Activated T-cell treated with anti-CD3 and anti-CD28 coated beads for 24 hours (primary cell): ENCODE results near the gene CAPN5.

Experiments used
- DNase-seq: peaks from one replicate; pipeline ENCODE4 v3.0.0-alpha.2; 2020; ENCODE audit warnings: low read depth

Gene CAPN5

DNA sequence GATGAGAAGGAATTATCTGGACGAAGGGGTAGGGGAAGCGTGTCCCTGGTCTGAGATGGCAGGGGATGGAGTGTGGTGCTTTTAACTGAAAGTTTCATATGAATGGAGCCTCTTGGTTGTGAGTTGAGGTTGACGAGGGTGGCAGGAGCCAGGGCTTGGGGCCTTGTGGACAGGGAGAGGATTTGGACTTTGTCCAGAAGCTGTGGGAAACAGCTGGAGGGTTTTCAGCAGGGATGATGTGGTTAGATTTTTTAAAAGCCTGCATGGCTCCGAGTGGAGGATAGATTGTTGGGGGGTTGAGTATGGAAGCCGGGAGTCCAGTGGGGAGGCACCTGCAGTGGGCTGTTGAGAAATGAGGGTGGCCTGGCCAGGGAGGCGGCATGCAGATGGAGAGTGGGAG lies 86.1 kb downstream of the CAPN5 start:
- no peak for DNase-seq

- no peak for DNase-seq
Observed at GRCh38 chr11:77153276-77154185, 86.8 kb downstream of the CAPN5 start.

DNA sequence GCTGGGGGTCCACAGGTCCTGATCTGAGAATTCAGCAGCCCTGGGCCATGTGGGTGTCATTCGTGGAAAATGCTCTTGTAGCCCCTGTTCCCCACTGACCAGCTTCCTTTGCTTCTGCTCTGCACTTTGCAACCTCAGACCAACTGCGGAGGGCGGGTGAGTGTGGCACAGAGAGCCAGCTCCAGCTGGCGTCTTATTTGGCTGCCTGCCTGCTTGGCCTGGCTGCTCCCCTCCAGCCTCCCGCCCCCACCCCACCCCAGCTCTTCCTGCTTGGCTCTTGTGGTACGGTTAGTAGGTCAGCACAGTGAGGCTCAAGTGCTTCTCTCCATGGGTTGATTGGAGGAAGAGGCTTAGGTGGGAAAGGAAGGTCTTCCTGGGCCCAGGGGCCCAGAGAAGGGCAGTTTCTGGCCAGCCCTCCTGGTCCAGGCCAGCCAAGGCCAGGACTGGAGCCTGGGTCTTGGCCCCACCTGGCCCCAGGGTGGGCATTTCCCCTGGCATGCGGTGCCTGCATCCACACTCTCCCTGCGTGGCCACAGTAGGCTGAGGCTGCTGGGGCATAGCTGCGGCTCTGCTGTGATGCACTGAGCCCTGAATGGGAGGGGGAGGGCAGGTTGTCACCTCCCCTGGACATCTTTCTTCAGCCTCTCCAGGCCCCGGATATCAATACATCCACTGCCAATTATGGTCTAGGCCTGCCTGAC lies 87.8 kb downstream of the CAPN5 start:
- no peak for DNase-seq

- DNase-seq: no peak
Observed at GRCh38 chr11:77155082-77155475, 88.3 kb downstream of the CAPN5 start.

DNA sequence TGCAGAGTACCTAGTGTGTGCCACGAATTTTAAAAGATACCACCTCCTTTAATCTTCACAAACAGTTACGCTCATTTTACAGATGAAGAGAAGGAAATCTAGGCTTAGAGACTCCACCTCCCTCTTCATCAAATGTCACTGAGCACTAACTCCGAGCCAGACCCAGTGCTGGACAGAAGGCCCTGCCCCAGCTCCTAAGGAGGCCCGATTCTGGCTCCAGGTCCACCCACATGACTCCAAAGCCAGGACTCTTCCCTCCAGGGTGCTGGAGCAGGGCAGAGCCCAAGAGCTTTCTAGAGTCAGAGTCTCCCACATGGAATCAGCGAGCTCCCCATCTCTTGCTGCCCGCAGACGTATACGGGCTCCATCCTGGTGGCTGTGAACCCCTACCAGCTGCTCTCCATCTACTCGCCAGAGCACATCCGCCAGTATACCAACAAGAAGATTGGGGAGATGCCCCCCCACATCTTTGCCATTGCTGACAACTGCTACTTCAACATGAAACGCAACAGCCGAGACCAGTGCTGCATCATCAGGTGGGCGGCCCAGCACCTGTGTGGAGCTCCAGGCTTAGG lies 88.9 kb downstream of the CAPN5 start:
- DNase-seq: no peak

GRCh38 chr11:77156396-77157195 lies 89.8 kb downstream of the CAPN5 start:
- DNase-seq: no peak

DNA sequence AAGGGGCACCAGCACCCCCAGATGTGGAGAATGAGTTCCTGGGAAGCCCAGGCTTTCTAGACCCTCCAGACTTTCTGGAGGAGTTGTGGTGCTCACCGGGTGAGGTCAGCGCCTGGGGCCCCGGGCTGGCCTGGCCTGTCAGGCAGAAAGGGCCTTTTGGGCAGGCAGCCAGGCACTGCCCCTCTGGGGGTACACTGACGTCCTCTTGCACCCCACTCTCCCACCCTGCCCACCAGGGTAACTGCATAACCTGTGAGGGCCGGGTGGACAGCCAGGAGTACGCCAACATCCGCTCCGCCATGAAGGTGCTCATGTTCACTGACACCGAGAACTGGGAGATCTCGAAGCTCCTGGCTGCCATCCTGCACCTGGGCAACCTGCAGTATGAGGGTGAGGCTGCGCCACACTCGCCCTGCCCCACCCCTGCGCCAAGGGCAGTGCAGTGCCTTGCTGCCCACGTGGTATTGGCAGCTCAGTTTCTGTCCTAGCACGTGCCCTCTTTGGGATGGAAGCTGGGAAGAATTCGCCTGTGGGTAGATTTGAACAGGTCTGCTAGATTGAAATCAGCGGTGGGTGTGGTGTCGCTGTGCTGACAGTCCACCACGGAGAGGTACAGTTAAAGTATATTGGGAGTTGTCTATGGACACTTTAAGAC lies 91.4 kb downstream of the CAPN5 start:
- DNase-seq: no peak

GRCh38 chr11:77159219-77159936 lies 92.6 kb downstream of the CAPN5 start:
- no peak for DNase-seq

- DNase-seq: no peak
Observed at GRCh38 chr11:77159937-77160495, 93.2 kb downstream of the CAPN5 start.

GRCh38 chr11:77163271-77163670 lies 96.5 kb downstream of the CAPN5 start:
- DNase-seq: no peak

- no peak for DNase-seq
Observed at GRCh38 chr11:77165066-77165465, 98.3 kb downstream of the CAPN5 start.

DNA sequence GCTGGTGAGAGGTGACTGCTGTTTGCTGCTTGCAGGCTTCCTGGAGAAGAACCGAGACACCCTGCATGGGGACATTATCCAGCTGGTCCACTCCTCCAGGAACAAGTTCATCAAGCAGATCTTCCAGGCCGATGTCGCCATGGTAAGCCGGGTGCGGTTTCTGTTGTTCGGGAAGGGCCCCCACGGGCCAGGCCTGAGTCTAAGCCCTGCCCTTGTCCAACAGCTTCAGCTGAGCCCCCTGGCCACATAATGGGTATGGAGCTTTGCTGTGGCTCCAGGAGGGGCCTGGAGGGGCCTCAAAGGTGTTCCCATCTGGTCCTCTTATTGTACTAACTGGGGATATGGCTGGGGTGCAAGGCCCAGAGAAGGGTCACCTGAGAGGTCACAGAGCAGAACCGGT lies 99.2 kb downstream of the CAPN5 start:
- no peak for DNase-seq

DNA sequence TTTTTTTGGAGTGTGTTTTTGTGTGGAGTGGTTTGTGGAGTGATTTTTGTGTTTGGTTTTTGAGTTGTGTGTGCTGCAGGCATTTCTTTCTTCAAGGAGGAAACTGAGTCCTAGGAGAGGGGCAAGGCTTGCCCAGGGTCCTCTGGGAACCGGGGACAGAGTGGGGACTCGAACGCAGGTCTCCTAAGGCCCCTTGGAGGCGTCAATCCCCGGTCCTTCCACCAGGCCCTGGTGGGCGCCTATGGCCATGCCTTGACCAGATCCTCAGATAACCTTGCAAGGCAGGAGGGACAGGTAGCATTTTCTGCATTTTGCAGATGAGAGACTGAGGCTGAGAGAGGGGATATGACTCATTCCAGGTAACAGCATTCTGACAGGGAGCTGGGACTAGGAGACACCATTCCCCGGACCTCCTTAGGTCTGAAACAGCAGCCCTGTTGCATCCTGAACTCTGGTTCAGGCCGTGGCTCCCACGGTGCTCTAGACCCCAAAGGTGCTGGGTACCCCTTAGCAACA lies 100.4 kb downstream of the CAPN5 start:
- DNase-seq: no peak

DNA sequence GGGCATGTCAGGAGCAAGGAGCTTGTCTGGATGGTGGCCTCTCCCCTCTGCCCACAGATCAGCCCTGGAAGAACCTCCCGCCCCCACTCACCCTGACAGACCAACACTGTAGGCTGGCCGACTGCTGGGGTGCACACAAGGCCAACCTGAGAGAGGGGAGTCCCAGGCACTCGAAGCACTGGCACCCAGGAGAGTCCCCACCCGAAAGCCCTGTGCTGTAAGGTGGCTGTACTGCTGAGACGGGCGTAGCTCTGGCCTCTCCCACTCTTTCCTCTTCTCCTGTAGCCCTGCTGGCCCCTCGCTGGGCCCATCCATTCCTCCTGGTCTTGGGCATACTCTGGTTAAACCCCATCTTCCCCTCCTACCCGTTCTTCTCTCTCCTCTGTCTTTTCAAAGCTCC lies 101.0 kb downstream of the CAPN5 start:
- DNase-seq: no peak

GRCh38 chr11:77170107-77170506 lies 103.3 kb downstream of the CAPN5 start:
- DNase-seq: no peak

GRCh38 chr11:77171254-77171653 lies 104.5 kb downstream of the CAPN5 start:
- no peak for DNase-seq

- no peak for DNase-seq
Observed at GRCh38 chr11:77171885-77172665, 105.3 kb downstream of the CAPN5 start.

DNA sequence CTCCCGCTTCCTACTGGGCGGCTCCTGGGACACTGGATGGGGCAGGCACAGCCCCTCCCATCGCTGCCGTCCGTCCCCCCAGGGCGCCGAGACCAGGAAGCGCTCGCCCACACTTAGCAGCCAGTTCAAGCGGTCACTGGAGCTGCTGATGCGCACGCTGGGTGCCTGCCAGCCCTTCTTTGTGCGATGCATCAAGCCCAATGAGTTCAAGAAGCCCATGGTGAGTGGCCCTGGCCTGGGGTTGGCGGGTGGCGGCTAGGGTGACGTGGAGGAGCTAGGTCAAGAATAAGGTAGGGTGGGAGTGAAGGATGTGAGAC lies 105.9 kb downstream of the CAPN5 start:
- no peak for DNase-seq

GRCh38 chr11:77173494-77173893 lies 106.7 kb downstream of the CAPN5 start:
- DNase-seq: no peak

GRCh38 chr11:77174559-77174958 lies 107.8 kb downstream of the CAPN5 start:
- DNase-seq: no peak
